ENCODE measurements around the gene TSNAXIP1. TPM values are rescaled to one million over a fixed set of nuclear protein-coding genes. Genes with fewer than 3 reads are reported as not detected.

Gene TSNAXIP1
- total RNA-seq, 4 donors from 2014 or later = 0.34 to 3.2 (median 0.93) TPM

- no peak for TF ChIP-seq POLR2A (IDR thresholded peaks at IDR 0.05)
- TF ChIP-seq CTCF (IDR thresholded peaks at IDR 0.05) = no peak
- Histone ChIP-seq H3K4me3 (replicated peaks in 1 of 3) (no peak overlapping the region), H3K27me3 (no peaks in the 10 kb centered on the region), H3K27ac (peak overlapping the region; percentile 88 to 95 (median 93)), H3K36me3 (no peaks in the 10 kb centered on the region), H3K4me1 (peaks cover 44 to 52% of the 10 kb centered on the region in 2 donors), H3K9me3 (no peaks in the 10 kb centered on the region)
- no peak for DNase-seq
- 72 to 74% methylated on average over 5 of the region's 5 CpGs for WGBS, 2 donors
- intact Hi-C loops (cut with DNase I) = no loop called here
Observed at GRCh38 chr16:67845291-67846062, 38.8 kb downstream of the TSNAXIP1 start.

GRCh38 chr16:67846063-67846319, 39.3 kb downstream of the TSNAXIP1 start:
- no peaks in the 10 kb centered on the region for H3K36me3 ChIP-seq
- H3K4me3 ChIP-seq (replicated peaks in 1 of 3) = peak overlapping the region in 2 of 3 donors; percentile 83 to 93
- intact Hi-C loops (cut with DNase I) = no loop called here
- WGBS, 2 donors = 9 to 15% methylated on average over 2 of the region's 2 CpGs
- H3K4me1 ChIP-seq = peaks cover 44 to 52% of the 10 kb centered on the region in 2 donors
- DNase-seq = no peak
- no peaks in the 10 kb centered on the region for H3K27me3 ChIP-seq
- peak overlapping the region; percentile 88 to 95 (median 93) for H3K27ac ChIP-seq
- no peak for TF ChIP-seq CTCF (IDR thresholded peaks at IDR 0.05)
- no peak for TF ChIP-seq POLR2A (IDR thresholded peaks at IDR 0.05)
- H3K9me3 ChIP-seq = no peaks in the 10 kb centered on the region

- H3K9me3 ChIP-seq = no peaks in the 10 kb centered on the region
- DNase-seq = peak; percentile 95 to 96
- H3K4me1 ChIP-seq = peaks cover 44 to 51% of the 10 kb centered on the region in 2 donors
- 2 to 3% methylated on average over 7 to 22 of the region's 57 CpGs for WGBS, 2 donors
- peak within 1 kb of the TSS; percentile 83 to 97 (median 93) for H3K4me3 ChIP-seq (replicated peaks in 1 of 3)
- intact Hi-C loops (cut with DNase I) = no loop called here
- peak in 1 of 2 donors; percentile 69 for TF ChIP-seq POLR2A (IDR thresholded peaks at IDR 0.05)
- TF ChIP-seq CTCF (IDR thresholded peaks at IDR 0.05) = peak in 2 of 6 experiments; percentile 7 to 41
- H3K27ac ChIP-seq = peak within 1 kb of the TSS; percentile 88 to 95 (median 93)
- no peaks in the 10 kb centered on the region for H3K27me3 ChIP-seq
- no peaks in the 10 kb centered on the region for H3K36me3 ChIP-seq
Observed at GRCh38 chr16:67846320-67847063, 39.8 kb downstream of the TSNAXIP1 start, which contains the start of gene NUTF2. NUTF2 (plus strand) TSS chr16:67846933; CDS start chr16:67865131, 18,198 bp downstream.

- DNase-seq = peak; percentile 29 to 70
- H3K9me3 ChIP-seq = no peaks in the 10 kb centered on the region
- H3K4me1 ChIP-seq = peaks cover 44 to 50% of the 10 kb centered on the region in 2 donors
- TF ChIP-seq CTCF (IDR thresholded peaks at IDR 0.05) (no peak), POLR2A (IDR thresholded peaks at IDR 0.05) (peak in 1 of 2 donors; percentile 10)
- no peaks in the 10 kb centered on the region for H3K27me3 ChIP-seq
- intact Hi-C loops (cut with DNase I) = no loop called here
- whole genome bisulfite sequencing, 2 donors = 0% methylated on average over 4 to 5 of the region's 62 CpGs
- H3K4me3 ChIP-seq (replicated peaks in 1 of 3) = peak within 1 kb of the TSS; percentile 83 to 97 (median 93)
- H3K27ac ChIP-seq = peak within 1 kb of the TSS; percentile 88 to 95 (median 93)
- no peaks in the 10 kb centered on the region for H3K36me3 ChIP-seq
Observed at GRCh38 chr16:67847064-67847861, 40.6 kb downstream of the TSNAXIP1 start, which contains the start of gene CENPT. CENPT (minus strand) TSS chr16:67847693; CDS start chr16:67833859, 13,834 bp downstream.
